Chondrocyte (in vitro differentiated cells): ENCODE data around the gene TRNT1. TPM values are rescaled to one million over a fixed set of nuclear protein-coding genes. Genes with fewer than 3 reads are reported as not detected.
A peak's percentile ranks its signal among the peaks of the same experiment; 100 is the strongest.

Source experiments
- DNase-seq: peaks from one replicate; pipeline ENCODE4 v3.0.0; 2021; ENCODE audit warnings: mixed read lengths, low spot score
- H3K27ac Mint-ChIP-seq: one replicate; pipeline ENCODE4 v1.8.0; 2021; ENCODE audit warnings: mild to moderate bottlenecking, moderate library complexity, mixed read lengths; ENCODE audit not compliant: unreplicated experiment
- H3K27me3 Mint-ChIP-seq: 2 replicates; pipeline ENCODE4 v1.8.0; 2021; ENCODE audit warnings: low read depth, mixed read lengths
- H3K36me3 Mint-ChIP-seq: 2 replicates; pipeline ENCODE4 v1.8.0; 2021; ENCODE audit warnings: low read depth, mixed read lengths
- H3K4me1 Mint-ChIP-seq: 2 replicates; pipeline ENCODE4 v1.8.0; 2021; ENCODE audit warnings: low read depth, mild to moderate bottlenecking, mixed read lengths
- H3K4me3 Mint-ChIP-seq: one replicate; pipeline ENCODE4 v1.8.0; 2021; ENCODE audit warnings: mild to moderate bottlenecking, moderate library complexity, mixed read lengths; ENCODE audit not compliant: unreplicated experiment
- H3K9me3 Mint-ChIP-seq: 2 replicates; pipeline ENCODE4 v1.8.0; 2021; ENCODE audit warnings: low read depth, mixed read lengths
- total RNA-seq: library from RNA; stranded (reverse); gene quantifications from 3 replicates; pipeline ENCODE4 v1.2.1, GENCODE V29; 2021
- TF ChIP-seq, protein P1 (sequence below): fragments of 200-600 bp; sonication (generic); IDR thresholded peaks from 2 replicates; pipeline ENCODE4 v1.5.0; 2021; ENCODE audit warnings: antibody characterized with exemption, mild to moderate bottlenecking, moderate library complexity

Gene TRNT1
- total RNA-seq, 1 donor from 2014 or later = 24.4 TPM

DNA sequence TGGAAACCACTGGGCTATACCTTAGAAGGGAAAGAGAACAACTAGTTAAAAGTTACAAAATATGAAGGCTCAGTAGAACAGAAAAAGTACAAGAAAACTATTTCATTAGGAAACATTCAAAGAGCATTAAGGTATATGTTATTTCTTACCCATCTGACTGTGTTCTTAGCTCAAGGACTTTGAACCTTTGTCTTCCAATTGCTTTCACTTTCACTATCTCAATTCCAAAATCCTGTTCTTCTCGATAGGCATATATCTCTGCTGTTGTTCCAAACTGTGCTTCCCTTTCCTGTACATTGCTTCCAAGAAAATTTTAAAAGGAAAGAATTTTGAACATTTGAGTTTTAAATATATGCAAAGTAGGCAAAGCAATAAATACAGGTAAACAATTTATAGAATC lies 45.9 kb downstream of the TRNT1 start:
- H3K27ac Mint-ChIP-seq = no peak overlapping the region
- TF ChIP-seq, protein P1, sequence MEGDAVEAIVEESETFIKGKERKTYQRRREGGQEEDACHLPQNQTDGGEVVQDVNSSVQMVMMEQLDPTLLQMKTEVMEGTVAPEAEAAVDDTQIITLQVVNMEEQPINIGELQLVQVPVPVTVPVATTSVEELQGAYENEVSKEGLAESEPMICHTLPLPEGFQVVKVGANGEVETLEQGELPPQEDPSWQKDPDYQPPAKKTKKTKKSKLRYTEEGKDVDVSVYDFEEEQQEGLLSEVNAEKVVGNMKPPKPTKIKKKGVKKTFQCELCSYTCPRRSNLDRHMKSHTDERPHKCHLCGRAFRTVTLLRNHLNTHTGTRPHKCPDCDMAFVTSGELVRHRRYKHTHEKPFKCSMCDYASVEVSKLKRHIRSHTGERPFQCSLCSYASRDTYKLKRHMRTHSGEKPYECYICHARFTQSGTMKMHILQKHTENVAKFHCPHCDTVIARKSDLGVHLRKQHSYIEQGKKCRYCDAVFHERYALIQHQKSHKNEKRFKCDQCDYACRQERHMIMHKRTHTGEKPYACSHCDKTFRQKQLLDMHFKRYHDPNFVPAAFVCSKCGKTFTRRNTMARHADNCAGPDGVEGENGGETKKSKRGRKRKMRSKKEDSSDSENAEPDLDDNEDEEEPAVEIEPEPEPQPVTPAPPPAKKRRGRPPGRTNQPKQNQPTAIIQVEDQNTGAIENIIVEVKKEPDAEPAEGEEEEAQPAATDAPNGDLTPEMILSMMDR = no peak
- H3K4me1 Mint-ChIP-seq = peaks cover 8% of the 10 kb centered on the region
- H3K27me3 Mint-ChIP-seq = no peaks in the 10 kb centered on the region
- no peaks in the 10 kb centered on the region for H3K9me3 Mint-ChIP-seq
- H3K4me3 Mint-ChIP-seq = no peak overlapping the region
- H3K36me3 Mint-ChIP-seq = peaks cover 5% of the 10 kb centered on the region
- DNase-seq = no peak

DNA sequence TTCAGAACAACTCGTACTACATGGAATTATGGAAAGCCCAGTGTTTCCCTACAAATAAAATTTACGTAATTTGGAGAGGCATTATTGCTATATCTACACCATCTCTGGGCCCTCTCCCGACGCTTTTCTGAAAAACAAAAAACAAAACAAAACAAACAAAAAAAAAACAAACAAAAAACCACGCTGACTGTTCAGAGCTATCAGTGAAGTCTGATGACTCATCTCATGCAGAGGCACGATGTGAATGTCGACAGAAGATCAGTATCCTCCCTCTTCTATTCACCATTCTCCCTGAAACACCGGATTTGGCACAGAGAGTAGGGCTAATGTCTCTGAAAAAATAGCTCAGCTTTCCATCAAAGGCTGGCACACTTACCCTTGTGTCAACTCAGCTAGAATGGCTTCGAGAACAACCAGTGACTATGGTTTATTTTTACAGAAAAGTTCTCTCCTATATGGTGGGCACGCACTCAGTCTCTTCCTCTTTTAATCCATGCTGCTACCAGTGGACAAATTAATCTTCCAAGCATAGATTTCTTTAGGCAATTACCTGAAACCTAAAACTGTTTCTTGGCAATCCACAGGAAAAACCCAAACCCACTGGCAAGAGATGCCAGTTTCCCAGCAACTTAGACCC lies 51.2 kb downstream of the TRNT1 start:
- H3K4me3 Mint-ChIP-seq = peak overlapping the region; percentile 82
- peaks cover 24% of the 10 kb centered on the region for H3K4me1 Mint-ChIP-seq
- no peak overlapping the region for H3K27ac Mint-ChIP-seq
- H3K9me3 Mint-ChIP-seq = no peaks in the 10 kb centered on the region
- H3K27me3 Mint-ChIP-seq = peaks cover 5% of the 10 kb centered on the region
- no peak for DNase-seq
- TF ChIP-seq, protein P1 = no peak
- H3K36me3 Mint-ChIP-seq = peaks cover 3% of the 10 kb centered on the region

DNA sequence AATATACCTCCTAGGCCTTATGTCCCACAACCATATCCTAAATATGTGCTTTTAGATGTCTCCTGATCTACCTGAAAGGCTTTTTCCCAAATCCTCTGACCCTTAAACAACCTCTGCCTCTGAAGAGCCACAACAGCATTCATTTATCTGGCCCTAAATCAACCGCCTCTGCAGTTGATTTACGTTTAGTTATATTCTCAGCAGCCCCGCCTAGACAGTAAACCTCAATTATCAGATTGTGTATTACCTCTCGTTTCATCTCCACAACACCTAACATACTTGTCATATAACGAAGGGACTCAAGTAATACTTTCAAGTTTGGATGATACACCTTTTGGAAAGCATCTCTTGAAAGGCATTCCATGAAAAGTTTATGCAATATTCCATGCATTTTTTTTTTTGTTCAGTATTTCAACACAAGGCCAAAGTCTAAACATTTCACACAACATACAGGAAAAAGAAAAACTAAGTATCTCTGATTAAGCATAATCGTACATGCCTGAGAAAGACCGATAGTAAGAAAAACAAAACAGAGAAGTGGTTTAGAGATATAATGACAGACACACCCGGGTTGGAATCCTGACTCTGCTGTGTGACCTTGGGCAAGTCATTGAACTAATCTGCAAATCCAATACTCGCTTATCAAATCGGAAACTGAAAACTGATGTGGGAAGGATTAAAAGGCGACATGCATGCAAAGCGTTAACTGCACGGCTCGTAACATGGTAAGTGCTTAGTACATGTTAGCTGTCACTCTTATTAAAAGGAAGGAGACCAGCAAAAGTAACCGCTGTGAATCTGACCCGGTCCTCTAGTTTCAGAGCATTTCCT lies 52.0 kb downstream of the TRNT1 start:
- Mint-ChIP-seq H3K9me3 (no peaks in the 10 kb centered on the region), H3K4me3 (peak overlapping the region; percentile 82), H3K27me3 (peaks cover 7% of the 10 kb centered on the region)

DNA sequence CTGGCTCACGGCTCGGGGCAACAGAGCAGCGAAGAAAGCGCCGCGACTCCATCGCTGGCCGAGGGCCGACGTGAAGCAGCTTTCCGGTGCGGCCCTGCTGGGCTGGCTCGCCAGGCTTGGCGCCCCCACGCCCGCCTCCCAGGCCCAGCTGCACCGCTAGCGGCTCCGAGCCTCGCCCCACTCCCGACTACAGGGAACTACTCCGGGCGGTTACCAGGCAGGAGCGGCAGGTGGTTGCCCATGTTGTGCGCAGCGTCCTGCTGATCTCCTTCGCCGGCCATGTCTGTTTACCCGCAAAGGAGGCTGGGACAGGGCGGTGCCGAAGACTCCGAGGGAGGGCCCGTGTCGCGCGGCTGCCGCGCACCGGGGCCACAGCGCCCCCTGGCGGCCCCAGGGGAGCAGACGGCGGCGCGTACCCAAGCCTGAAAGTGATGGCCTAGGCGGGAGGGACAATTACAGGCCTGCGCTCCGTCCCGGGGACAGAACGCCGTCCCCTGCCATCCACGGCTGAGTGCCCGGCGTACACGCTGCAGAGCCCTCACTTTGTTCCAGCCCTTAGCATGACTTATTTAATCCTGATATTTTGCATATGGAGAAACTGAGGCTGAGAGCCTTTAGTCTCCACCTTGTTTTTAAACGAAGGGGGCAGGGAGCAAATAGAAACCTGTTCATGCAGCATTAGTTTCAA lies 52.8 kb downstream of the TRNT1 start, which contains the start of gene CRBN:
TSS of gene CRBN (minus strand) at position 285 of the 688 bp plus-strand sequence. CDS start at position 281, 4 bp downstream.
- H3K27me3 Mint-ChIP-seq = peaks cover 8% of the 10 kb centered on the region
- H3K27ac Mint-ChIP-seq = peak within 1 kb of the TSS; percentile 62
- DNase-seq = peak; percentile 90
- TF ChIP-seq, protein P1 = peak; percentile 99
- no peaks in the 10 kb centered on the region for H3K36me3 Mint-ChIP-seq
- H3K4me3 Mint-ChIP-seq = peak within 1 kb of the TSS; percentile 82
- peaks cover 24% of the 10 kb centered on the region for H3K4me1 Mint-ChIP-seq
- no peaks in the 10 kb centered on the region for H3K9me3 Mint-ChIP-seq

More for the DNA sequence above, 52.0 kb downstream of the TRNT1 start:
- H3K36me3 Mint-ChIP-seq = peaks cover 3% of the 10 kb centered on the region
- TF ChIP-seq, protein P1 = no peak
- no peak for DNase-seq
- peak overlapping the region; percentile 55 for H3K27ac Mint-ChIP-seq
- peaks cover 24% of the 10 kb centered on the region for H3K4me1 Mint-ChIP-seq

DNA sequence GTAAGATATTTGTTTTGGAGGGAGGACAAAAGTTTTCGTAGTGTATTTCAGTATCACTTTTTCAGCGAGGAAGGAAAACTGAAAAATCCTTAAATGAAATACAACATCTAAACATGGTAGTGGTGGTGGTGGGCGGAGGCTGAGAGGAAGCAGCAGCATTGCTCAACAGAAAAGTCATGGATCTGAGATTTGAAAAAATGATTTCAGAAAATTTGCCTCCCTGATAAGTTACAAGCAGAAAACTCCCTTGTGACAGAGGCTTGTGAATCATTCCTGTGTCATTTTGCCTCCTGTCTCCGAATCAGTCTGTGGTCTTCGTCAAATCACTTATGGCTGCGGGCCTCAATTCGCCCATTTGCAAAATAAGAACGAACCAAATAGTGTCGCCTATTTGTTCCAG lies 53.7 kb downstream of the TRNT1 start:
- no peaks in the 10 kb centered on the region for H3K36me3 Mint-ChIP-seq
- no peak overlapping the region for H3K4me3 Mint-ChIP-seq
- peaks cover 14% of the 10 kb centered on the region for H3K27me3 Mint-ChIP-seq
- no peak overlapping the region for H3K27ac Mint-ChIP-seq
- H3K9me3 Mint-ChIP-seq = no peaks in the 10 kb centered on the region
- H3K4me1 Mint-ChIP-seq = peaks cover 24% of the 10 kb centered on the region
- TF ChIP-seq, protein P1 = no peak
- DNase-seq = no peak
